GM23248 (cell line): ENCODE measurements around the gene USP40. TPM values are rescaled to one million over a fixed set of nuclear protein-coding genes. Genes with fewer than 3 reads are reported as not detected.
A peak's percentile ranks its signal among the peaks of the same experiment; 100 is the strongest.

Source experiments
- DNase-seq: peaks from one replicate; pipeline ENCODE4 v3.0.0-alpha.2; 2015
- H2AFZ ChIP-seq: fragments of 200-600 bp; sonication (generic); 2 replicates; pipeline ENCODE4 v1.6.1; 2016; ENCODE audit warnings: antibody characterized with exemption
- H3F3A ChIP-seq: fragments of 200-600 bp; sonication (generic); 2 replicates; pipeline ENCODE4 v1.6.1; 2016; ENCODE audit warnings: mild to moderate bottlenecking, antibody characterized with exemption, mixed run types; ENCODE audit not compliant: insufficient read depth
- H3K27ac ChIP-seq: fragments of 200-600 bp; sonication (generic); 2 replicates; pipeline ENCODE4 v1.5.1; 2016; ENCODE audit warnings: mild to moderate bottlenecking
- H3K27me3 ChIP-seq: fragments of 200-600 bp; sonication (generic); replicated peaks from 2 replicates; pipeline ENCODE4 v1.6.1; 2016; ENCODE audit warnings: mild to moderate bottlenecking; ENCODE audit not compliant: insufficient read depth
- H3K36me3 ChIP-seq: fragments of 200-600 bp; sonication (generic); 2 replicates; pipeline ENCODE4 v1.6.1; 2016; ENCODE audit warnings: low read depth, mild to moderate bottlenecking
- H3K4me1 ChIP-seq: fragments of 200-600 bp; sonication (generic); 2 replicates; pipeline ENCODE4 v1.6.1; 2016; ENCODE audit warnings: mild to moderate bottlenecking; ENCODE audit not compliant: insufficient read depth
- H3K4me2 ChIP-seq: fragments of 200-600 bp; sonication (generic); one replicate; pipeline ENCODE4 v1.6.1; 2016; ENCODE audit warnings: mild to moderate bottlenecking; ENCODE audit not compliant: unreplicated experiment
- H3K4me3 ChIP-seq: fragments of 200-600 bp; sonication (generic); 2 replicates; pipeline ENCODE4 v1.5.1; 2016; ENCODE audit warnings: mild to moderate bottlenecking
- H3K79me2 ChIP-seq: fragments of 200-600 bp; sonication (generic); 2 replicates; pipeline ENCODE4 v1.6.1; 2016; ENCODE audit warnings: mild to moderate bottlenecking; ENCODE audit not compliant: insufficient read depth
- H3K9ac ChIP-seq: fragments of 200-600 bp; sonication (generic); 2 replicates; pipeline ENCODE4 v1.6.1; 2016; ENCODE audit warnings: mild to moderate bottlenecking
- H3K9me2 ChIP-seq: fragments of 200-600 bp; sonication (generic); 2 replicates; pipeline ENCODE4 v1.6.1; 2016; ENCODE audit warnings: mixed run types, mild to moderate bottlenecking, moderate library complexity; ENCODE audit not compliant: insufficient read depth
- H3K9me3 ChIP-seq: fragments of 200-600 bp; sonication (generic); one replicate; pipeline ENCODE4 v1.6.1; 2017; ENCODE audit warnings: low read depth
- H4K20me1 ChIP-seq: fragments of 200-600 bp; sonication (generic); 2 replicates; pipeline ENCODE4 v1.6.0; 2016; ENCODE audit not compliant: insufficient read depth
- EZH2 ChIP-seq: fragments of 200-600 bp; sonication (generic); IDR thresholded peaks from 2 replicates; pipeline ENCODE4 v1.6.1; 2018; ENCODE audit warnings: antibody characterized with exemption, mild to moderate bottlenecking; ENCODE audit not compliant: insufficient read depth, poor library complexity, severe bottlenecking
- EZH2phosphoT487 ChIP-seq: fragments of 200-600 bp; sonication (generic); IDR thresholded peaks from 2 replicates; pipeline ENCODE4 v1.6.1; 2018; ENCODE audit warnings: antibody characterized with exemption, moderate library complexity, mild to moderate bottlenecking, low read depth; ENCODE audit not compliant: insufficient read depth
- WGBS, 2 experiments: methylation state at CpG; one replicate each; pipeline ENCODE4 v1.1.6; 2015 to 2017; ENCODE audit warnings: low lambda C conversion rate in 2 of 2, low coverage in 1 of 2; ENCODE audit errors: missing lambda C conversion rate in 2 of 2; 5-methylcytosine and 5-hydroxymethylcytosine counted together
- in situ Hi-C: fragments of 300-500 bp; cut with MboI; formaldehyde crosslinking; loops from 2 replicates; pipeline ENCODE4 v1.15.0; 2020
- polyA plus RNA-seq: library from polyadenylated mRNA; unstranded; fragments of >200 nt; fragmentation: Nextera tagmentation; extraction: Ambion mirVana; gene quantifications from 2 replicates; pipeline ENCODE4 v1.2.1, GENCODE V29; 2016
- total RNA-seq: library from RNA; depleted of rRNA; stranded (reverse); fragments of >200 nt; shearing (Covaris generic); gene quantifications from 2 replicates; pipeline ENCODE4 v1.2.3, GENCODE V29; 2014

The USP40 gene
- total and polyA plus RNA-seq, 2 experiments from 2014 or later: 25.1 to 31.0 TPM

- no peak overlapping the region for H3K9ac ChIP-seq
- TF ChIP-seq EZH2 (no peak), EZH2phosphoT487 (peak; percentile 93)
- no peaks in the 10 kb centered on the region for H3K79me2 ChIP-seq
- H3K4me2 ChIP-seq: peak overlapping the region; percentile 45
- H3K36me3 ChIP-seq: peaks cover 49% of the 10 kb centered on the region
- in situ Hi-C loops: no loop called here
- H4K20me1 ChIP-seq: 0 out of 2 replicates have a peak, but pooled peaks cover 2% of the 10 kb centered on the region
- H3K9me3 ChIP-seq: no peaks in the 10 kb centered on the region
- peak overlapping the region; percentile 20 for H3K27ac ChIP-seq
- H2AFZ ChIP-seq: no peak overlapping the region
- H3K27me3 ChIP-seq: no peaks in the 10 kb centered on the region
- WGBS, 2 experiments: 42 to 52% methylated on average over 4 of the region's 4 CpGs
- H3K9me2 ChIP-seq: no peaks in the 10 kb centered on the region
- DNase-seq: peak; percentile 78
- H3K4me1 ChIP-seq: peaks cover 38% of the 10 kb centered on the region
- H3K4me3 ChIP-seq: 0 out of 2 replicates have a peak overlapping the region, but pooled peaks have one; percentile 22
- H3F3A ChIP-seq: peaks cover 33% of the 10 kb centered on the region
These were observed 79.6 kb downstream of the USP40 start for GRCh38 chr2:233486778-233487552.

- no peaks in the 10 kb centered on the region for H3K27me3 ChIP-seq
- peaks cover 33% of the 10 kb centered on the region for H3F3A ChIP-seq
- no peaks in the 10 kb centered on the region for H3K9me2 ChIP-seq
- H3K9ac ChIP-seq: no peak overlapping the region
- H4K20me1 ChIP-seq: 0 out of 2 replicates have a peak, but pooled peaks cover 2% of the 10 kb centered on the region
- TF ChIP-seq EZH2 (no peak), EZH2phosphoT487 (no peak)
- H3K4me3 ChIP-seq: no peak overlapping the region
- H3K79me2 ChIP-seq: no peaks in the 10 kb centered on the region
- H3K27ac ChIP-seq: no peak overlapping the region
- no peak for DNase-seq
- H2AFZ ChIP-seq: no peak overlapping the region
- H3K4me1 ChIP-seq: peaks cover 38% of the 10 kb centered on the region
- in situ Hi-C loops: no loop called here
- H3K36me3 ChIP-seq: peaks cover 48% of the 10 kb centered on the region
- peak overlapping the region; percentile 45 for H3K4me2 ChIP-seq
- WGBS, 2 experiments: 97 to 100% methylated on average over 4 of the region's 4 CpGs
- H3K9me3 ChIP-seq: no peaks in the 10 kb centered on the region
These were observed 80.2 kb downstream of the USP40 start for GRCh38 chr2:233486357-233486756.

- Histone ChIP-seq H3K9me3 (no peaks in the 10 kb centered on the region), H3K27me3 (no peaks in the 10 kb centered on the region), H3K9me2 (no peaks in the 10 kb centered on the region), H3K79me2 (no peaks in the 10 kb centered on the region), H3K36me3 (peaks cover 49% of the 10 kb centered on the region), H3K9ac (no peak overlapping the region), H3F3A (peaks cover 33% of the 10 kb centered on the region), H3K27ac (no peak overlapping the region), H4K20me1 (0 out of 2 replicates have a peak, but pooled peaks cover 2% of the 10 kb centered on the region), H3K4me2 (no peak overlapping the region), H2AFZ (no peak overlapping the region), H3K4me3 (no peak overlapping the region), H3K4me1 (peaks cover 38% of the 10 kb centered on the region)
- TF ChIP-seq EZH2 (no peak), EZH2phosphoT487 (no peak)
- in situ Hi-C loops: no loop called here
- WGBS, 2 experiments: 89 to 91% methylated on average over 15 of the region's 15 CpGs
- no peak for DNase-seq
These were observed 80.9 kb downstream of the USP40 start for GRCh38 chr2:233485726-233486125.

- WGBS, 2 experiments: 95 to 97% methylated on average over 5 of the region's 5 CpGs
- H3K27me3 ChIP-seq: no peaks in the 10 kb centered on the region
- in situ Hi-C loops: no loop called here
- H3K79me2 ChIP-seq: no peaks in the 10 kb centered on the region
- TF ChIP-seq EZH2: no peak
- no peak for TF ChIP-seq EZH2phosphoT487
- 0 out of 2 replicates have a peak, but pooled peaks cover 2% of the 10 kb centered on the region for H4K20me1 ChIP-seq
- H3K4me1 ChIP-seq: peaks cover 17% of the 10 kb centered on the region
- H3K27ac ChIP-seq: no peak overlapping the region
- H3K9me2 ChIP-seq: no peaks in the 10 kb centered on the region
- H3K4me3 ChIP-seq: no peak overlapping the region
- no peaks in the 10 kb centered on the region for H3K9me3 ChIP-seq
- H3K4me2 ChIP-seq: no peak overlapping the region
- DNase-seq: no peak
- H3F3A ChIP-seq: peaks cover 14% of the 10 kb centered on the region
- H2AFZ ChIP-seq: no peak overlapping the region
- H3K36me3 ChIP-seq: peaks cover 46% of the 10 kb centered on the region
- H3K9ac ChIP-seq: no peak overlapping the region
These were observed 84.0 kb downstream of the USP40 start for GRCh38 chr2:233482616-233483015.
